Keratinocyte (primary cell): ENCODE results near the gene CBLB. TPM values are rescaled to one million over a fixed set of nuclear protein-coding genes. Genes with fewer than 3 reads are reported as not detected.

ENCODE experiments used
- DNase-seq: peaks from one replicate; pipeline ENCODE4 v3.0.0-alpha.2; 2011; ENCODE audit warnings: low read depth, missing footprints, low spot score
- FAIRE-seq: peaks from 2 replicates; lab custom pipeline; 2011; peaks lifted over from hg19 to GRCh38; lab: Jason Lieb, UNC
- H2AFZ ChIP-seq: 2 replicates; pipeline ENCODE4 v1.6.0; 2012; ENCODE audit warnings: low read length, control low read depth, inconsistent platforms; ENCODE audit not compliant: control insufficient read depth
- H3K27ac ChIP-seq: 2 replicates; pipeline ENCODE4 v1.5.1; 2011; ENCODE audit warnings: low read length; ENCODE audit not compliant: control insufficient read depth, insufficient read depth
- H3K27me3 ChIP-seq: 3 replicates; pipeline ENCODE4 v1.6.0; 2011; ENCODE audit warnings: low read length; ENCODE audit not compliant: control insufficient read depth, insufficient read depth; ENCODE audit errors: extremely low read depth
- H3K36me3 ChIP-seq, 2 experiments: 2 replicates in 1 of 2; 3 replicates in 1 of 2; pipeline ENCODE4 v1.5.1; 2011; ENCODE audit warnings: low read length in 2 of 2, mild to moderate bottlenecking in 1 of 2; ENCODE audit not compliant: control insufficient read depth in 2 of 2, insufficient read depth in 2 of 2; ENCODE audit errors: extremely low read depth in 1 of 2
- H3K4me1 ChIP-seq: 3 replicates; pipeline ENCODE4 v1.5.1; 2011; ENCODE audit warnings: low read length; ENCODE audit not compliant: control insufficient read depth, insufficient read depth; ENCODE audit errors: extremely low read depth
- H3K4me2 ChIP-seq: 3 replicates; pipeline ENCODE4 v1.6.0; 2011; ENCODE audit warnings: low read depth, low read length; ENCODE audit not compliant: control insufficient read depth, insufficient read depth; ENCODE audit errors: extremely low read depth
- H3K4me3 ChIP-seq, 3 experiments: fragments of 200-600 bp in 1 of 3; sonication (generic) in 1 of 3; 2 replicates in 2 of 3; 3 replicates in 1 of 3; pipeline ENCODE4 v1.5.1; 2011 to 2016; ENCODE audit warnings: low read length in 3 of 3, mild to moderate bottlenecking in 3 of 3, control low read depth in 2 of 3, inconsistent platforms in 1 of 3, low read depth in 1 of 3, mixed read lengths in 1 of 3, mixed run types in 1 of 3, moderate library complexity in 1 of 3; ENCODE audit not compliant: control insufficient read depth in 2 of 3, insufficient read depth in 2 of 3; ENCODE audit errors: extremely low read depth in 1 of 3
- H3K79me2 ChIP-seq: 2 replicates; pipeline ENCODE4 v1.6.0; 2012; ENCODE audit warnings: low read length; ENCODE audit not compliant: control insufficient read depth, insufficient read depth
- H3K9ac ChIP-seq: 3 replicates; pipeline ENCODE4 v1.6.0; 2011; ENCODE audit warnings: low read length; ENCODE audit not compliant: control insufficient read depth, insufficient read depth; ENCODE audit errors: extremely low read depth
- H3K9me1 ChIP-seq: 3 replicates; pipeline ENCODE4 v1.6.0; 2011; ENCODE audit warnings: low read length; ENCODE audit not compliant: control insufficient read depth, insufficient read depth; ENCODE audit errors: extremely low read depth
- H3K9me3 ChIP-seq: 2 replicates; pipeline ENCODE4 v1.5.1; 2012; ENCODE audit warnings: low read depth, low read length; ENCODE audit not compliant: control insufficient read depth
- H4K20me1 ChIP-seq: 3 replicates; pipeline ENCODE4 v1.6.0; 2011; ENCODE audit warnings: low read length; ENCODE audit not compliant: control insufficient read depth, insufficient read depth; ENCODE audit errors: extremely low read depth
- CTCF ChIP-seq, 3 experiments: IDR thresholded peaks in 1 of 3; conservative IDR thresholded peaks in 1 of 3; optimal IDR thresholded peaks in 1 of 3; 2 replicates in 2 of 3; 3 replicates in 1 of 3; pipeline versions ENCODE3 to v1.5.1; 2011; ENCODE audit warnings: low read length in 3 of 3, mild to moderate bottlenecking in 3 of 3, moderate library complexity in 2 of 3, control low read depth in 1 of 3, inconsistent platforms in 1 of 3; ENCODE audit not compliant: insufficient read depth in 2 of 3; ENCODE audit errors: extremely low read depth in 1 of 3
- EZH2 ChIP-seq: IDR thresholded peaks from one replicate; pipeline ENCODE4 v1.6.1; 2012; ENCODE audit warnings: inconsistent platforms, mild to moderate bottlenecking, low read length, moderate library complexity
- dilution Hi-C: fragments of 300-500 bp; cut with MboI; formaldehyde crosslinking; loops from one replicate; pipeline ENCODE4 v1.7.0; 2020; ENCODE audit warnings: low sequenced_read_pairs; ENCODE audit not compliant: extremely low pct_ligation_motif_present
- polyA plus RNA-seq, 5 experiments: library from polyadenylated mRNA; depleted of rRNA in 3 of 5; stranded (reverse) in 3 of 5; stranded (forward) in 1 of 5; unstranded in 1 of 5; fragments of >200 nt; gene quantifications; 1 replicate in 1 of 5; 2 replicates in 3 of 5; 3 replicates in 1 of 5; pipeline versions ENCODE4 v1.2.1 to v1.2.3, GENCODE V29; 2011 to 2012; ENCODE audit warnings: missing spikeins in 2 of 5, low read depth in 1 of 5, low replicate concordance in 1 of 5

CBLB gene
- polyA plus RNA-seq, 1 donor (not counting 4 experiments of a cell fraction or from before 2014, with no cell fraction given), result 13.6 TPM

GRCh38 chr3:105619651-105620050 is 249.2 kb downstream of the CBLB start:
- H3K9me3 ChIP-seq, result no peaks in the 10 kb centered on the region
- H3K79me2 ChIP-seq, result no peaks in the 10 kb centered on the region
- no peak for TF ChIP-seq CTCF (optimal IDR thresholded peaks at IDR 0.05 in 1 of 3, IDR thresholded peaks at IDR 0.05 in 1 of 3, conservative IDR thresholded peaks at IDR 0.05 in 1 of 3; ENCODE audit: extremely low read depth in 1 of 3, insufficient read depth in 2 of 3, low read length in 3 of 3)
- no peak for TF ChIP-seq EZH2
- no peaks in the 10 kb centered on the region for H3K4me1 ChIP-seq
- H3K27me3 ChIP-seq, result no peaks in the 10 kb centered on the region
- FAIRE-seq (no peak), DNase-seq (no peak)
- H2AFZ ChIP-seq, result no peak overlapping the region
- H3K27ac ChIP-seq, result no peak overlapping the region
- no peaks in the 10 kb centered on the region for H4K20me1 ChIP-seq
- H3K9ac ChIP-seq, result no peak overlapping the region
- no peaks in the 10 kb centered on the region for H3K36me3 ChIP-seq
- no peaks in the 10 kb centered on the region for H3K9me1 ChIP-seq
- dilution Hi-C loops, result no loop called here
- H3K4me3 ChIP-seq, result no peak overlapping the region
- no peak overlapping the region for H3K4me2 ChIP-seq

GRCh38 chr3:105618556-105618955 is 250.3 kb downstream of the CBLB start:
- Histone ChIP-seq H3K4me2 (no peak overlapping the region), H3K36me3 (no peaks in the 10 kb centered on the region), H3K4me1 (no peaks in the 10 kb centered on the region), H3K9me3 (no peaks in the 10 kb centered on the region), H3K27ac (no peak overlapping the region), H3K9me1 (no peaks in the 10 kb centered on the region), H3K79me2 (no peaks in the 10 kb centered on the region), H3K27me3 (no peaks in the 10 kb centered on the region), H4K20me1 (no peaks in the 10 kb centered on the region), H3K4me3 (no peak overlapping the region), H2AFZ (no peak overlapping the region), H3K9ac (no peak overlapping the region)
- DNase-seq (no peak), FAIRE-seq (no peak)
- dilution Hi-C loops, result no loop called here
- TF ChIP-seq EZH2 (no peak), CTCF (optimal IDR thresholded peaks at IDR 0.05 in 1 of 3, IDR thresholded peaks at IDR 0.05 in 1 of 3, conservative IDR thresholded peaks at IDR 0.05 in 1 of 3; ENCODE audit: extremely low read depth in 1 of 3, insufficient read depth in 2 of 3, low read length in 3 of 3) (no peak)
